DMS79 treated with DMSO at 0.1 percent for 48 hours (cell line): ENCODE data around the gene ZC2HC1B.
"Not testable (repeated sequence)": the region's sequence is repeated elsewhere in the genome, so short reads cannot be mapped to it uniquely, and the experiment has no call there.

Experiments
- DNase-seq: peaks from one replicate; lab custom pipeline; 2025; lab: John Stamatoyannopoulos, UW

ZC2HC1B gene, protein sequence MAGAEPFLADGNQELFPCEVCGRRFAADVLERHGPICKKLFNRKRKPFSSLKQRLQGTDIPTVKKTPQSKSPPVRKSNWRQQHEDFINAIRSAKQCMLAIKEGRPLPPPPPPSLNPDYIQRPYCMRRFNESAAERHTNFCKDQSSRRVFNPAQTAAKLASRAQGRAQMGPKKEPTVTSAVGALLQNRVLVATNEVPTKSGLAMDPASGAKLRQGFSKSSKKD

DNA sequence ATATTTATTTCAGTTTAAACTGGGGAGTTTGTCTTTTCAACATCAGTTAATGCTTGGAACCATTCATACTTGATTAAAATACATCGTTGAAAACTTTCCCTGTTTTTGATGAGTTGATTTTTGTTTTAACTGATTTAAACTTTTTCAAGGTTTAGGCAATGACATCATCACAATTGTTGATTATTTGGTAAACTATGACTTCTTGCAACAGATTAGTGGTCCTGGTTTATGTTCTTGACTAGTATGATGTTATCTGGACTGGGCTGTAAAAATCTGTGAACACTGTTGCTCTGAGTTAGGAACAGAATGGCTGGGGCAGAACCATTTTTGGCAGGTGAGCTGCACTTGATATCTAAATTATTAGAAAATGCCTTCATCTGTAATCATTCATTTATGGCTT, at the start of gene ZC2HC1B:
Gene ZC2HC1B (plus strand): TSS at position 241 of the 400 bp plus-strand sequence. CDS start 66 bp downstream, at position 307.
- DNase-seq: no peak

DNA sequence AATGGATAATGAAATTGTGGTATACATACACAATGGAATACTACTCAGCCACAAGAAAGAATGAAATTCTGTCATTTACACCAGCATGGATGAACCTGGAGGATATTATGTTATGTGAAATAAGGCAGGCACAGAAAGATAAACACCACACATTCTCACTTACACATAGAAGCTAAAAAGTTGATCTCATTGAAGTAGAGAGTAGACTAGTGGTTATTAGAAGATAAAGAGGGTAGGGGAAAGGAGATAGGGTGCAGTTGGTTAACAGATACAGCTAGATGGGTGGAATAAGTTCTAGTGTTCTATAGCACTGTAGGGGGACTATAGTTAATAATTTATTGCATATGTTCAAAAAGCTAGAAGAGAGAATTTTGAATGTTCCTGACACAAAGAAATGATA, 46.7 kb upstream of the ZC2HC1B start:
- no peak for DNase-seq

DNA sequence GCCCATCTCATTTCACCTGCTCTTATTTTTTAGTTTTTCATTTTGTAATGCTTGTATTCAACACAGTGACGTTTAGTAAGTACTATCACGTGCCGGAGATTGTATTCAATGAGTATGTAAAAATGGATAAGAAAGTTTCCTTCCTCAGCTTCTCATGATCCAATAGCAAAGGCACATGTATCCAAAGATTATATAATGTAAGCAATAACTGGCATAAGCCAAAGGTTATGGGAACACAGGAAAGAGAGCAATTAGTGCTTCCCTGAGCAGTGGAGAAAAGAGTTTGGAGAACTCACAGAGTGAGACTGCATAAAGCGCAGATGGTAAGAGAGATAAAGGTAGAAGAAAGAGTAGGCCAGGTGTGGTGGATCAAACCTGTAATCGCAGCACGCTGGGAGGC, 42.9 kb upstream of the ZC2HC1B start:
- DNase-seq: no peak

DNA sequence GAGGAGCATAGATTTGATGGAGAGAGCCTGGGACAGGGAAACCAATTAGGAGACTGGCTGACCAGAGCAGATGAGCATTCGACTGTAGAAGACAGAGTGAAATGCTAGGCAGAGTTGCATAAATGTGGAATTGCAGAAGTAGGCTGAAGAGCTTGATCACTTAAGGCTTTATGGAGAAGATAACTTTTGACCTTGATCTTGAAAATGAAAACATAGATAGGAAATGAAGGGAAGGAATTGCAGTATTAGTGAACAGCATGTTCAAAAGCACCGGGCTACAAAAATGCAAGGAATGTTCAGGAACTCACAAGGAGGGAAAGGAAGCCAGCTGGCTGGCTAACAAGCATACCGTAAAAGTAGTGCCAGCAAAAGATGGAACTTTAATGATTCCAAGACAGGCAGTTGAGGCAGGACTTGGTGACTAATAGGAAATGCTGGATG, 41.7 kb upstream of the ZC2HC1B start:
- DNase-seq: no peak

DNA sequence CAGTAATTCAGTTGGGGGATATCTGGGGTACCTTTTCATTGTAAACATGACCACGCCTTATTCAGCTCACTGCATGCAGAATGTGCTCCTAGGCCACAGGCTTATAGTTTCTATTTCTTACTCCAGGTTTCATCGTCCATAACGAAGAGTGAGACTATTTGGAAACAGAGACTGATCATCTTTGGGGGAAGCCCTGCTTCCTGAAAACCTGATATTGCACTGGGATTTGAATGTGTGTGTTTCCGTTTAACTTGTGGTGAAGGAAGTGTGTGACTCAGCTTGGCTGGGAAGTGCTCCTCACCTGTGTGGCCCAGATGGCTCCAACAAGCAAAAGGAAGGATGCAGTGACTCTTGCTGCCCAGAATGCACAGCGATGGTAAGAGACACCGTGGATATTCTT, 40.7 kb upstream of the ZC2HC1B start:
- no peak for DNase-seq

DNA sequence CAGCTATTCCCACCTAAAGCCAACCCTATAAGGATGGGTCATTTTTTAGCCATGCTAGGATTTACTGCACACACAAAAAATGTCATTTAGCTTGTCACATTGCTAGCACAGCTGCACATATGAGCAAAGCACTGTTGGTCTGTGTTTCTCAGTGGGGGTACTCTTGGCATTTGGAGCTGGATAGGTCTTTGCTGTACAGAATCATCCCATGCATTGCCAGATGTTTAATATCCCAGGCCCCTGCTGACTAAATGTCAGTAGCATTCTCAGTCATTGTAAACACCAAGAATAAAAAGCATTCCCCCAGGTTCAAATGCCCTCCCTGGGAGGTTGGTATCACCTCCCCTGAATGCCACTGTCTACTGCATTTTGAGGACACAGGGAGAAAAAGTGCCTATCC, 35.7 kb upstream of the ZC2HC1B start:
- DNase-seq: no peak

DNA sequence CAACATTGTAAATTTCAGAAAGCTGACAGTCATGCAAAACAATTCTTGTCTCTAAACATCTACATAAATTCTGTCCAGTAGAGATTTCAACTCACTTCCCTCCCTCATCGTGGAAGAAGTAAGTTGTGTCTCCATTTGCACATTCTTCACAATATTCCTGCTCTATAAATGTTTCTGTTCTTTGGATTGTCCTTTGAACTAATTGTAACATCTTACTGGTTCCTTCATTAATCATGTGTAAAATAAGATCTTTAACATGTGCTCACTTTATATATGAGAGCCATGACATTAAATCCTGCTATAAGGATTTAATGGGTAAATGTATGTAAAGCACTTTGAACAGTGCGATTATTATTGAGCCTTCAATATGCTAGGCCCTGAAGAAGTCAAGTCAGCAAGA, 28.1 kb upstream of the ZC2HC1B start:
- DNase-seq: no peak

DNA sequence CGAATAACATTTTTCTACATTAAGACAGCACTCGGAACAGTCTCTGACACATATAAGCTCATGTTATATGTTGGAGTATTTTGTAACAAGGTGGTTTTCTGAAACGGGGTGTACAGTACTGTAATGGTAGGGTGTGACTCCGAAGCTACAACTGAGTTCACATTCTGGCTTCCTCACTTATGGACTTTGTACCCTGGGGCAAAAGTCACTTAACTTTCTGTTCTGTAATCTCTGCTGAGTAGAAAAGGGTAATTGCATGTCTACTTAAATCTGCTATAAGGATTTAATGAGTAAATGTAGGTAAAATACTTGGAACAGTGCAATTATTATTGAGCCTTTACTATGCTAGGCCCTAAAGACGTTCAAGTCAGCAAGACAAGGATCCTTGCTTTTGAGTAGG, 25.9 kb upstream of the ZC2HC1B start:
- DNase-seq: no peak

DNA sequence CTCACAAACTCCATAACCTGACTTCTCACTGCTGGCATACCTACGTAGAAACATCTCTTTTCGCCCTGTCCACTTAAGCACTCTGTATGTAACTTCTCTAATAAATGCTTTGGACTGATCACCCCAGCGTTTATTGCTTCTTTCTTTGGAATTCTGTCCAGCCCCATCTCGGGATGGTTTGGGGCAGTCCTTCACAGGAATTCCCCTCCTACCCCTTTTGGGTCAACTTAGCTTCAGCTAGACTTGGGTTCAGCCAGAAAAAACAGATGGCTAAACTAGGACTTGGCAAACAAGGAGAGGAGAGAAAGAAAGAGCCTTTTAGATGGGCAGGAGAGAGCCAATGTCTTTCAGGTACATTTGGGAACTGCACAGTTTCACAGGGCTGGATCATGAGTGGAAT, 25.1 kb upstream of the ZC2HC1B start:
- DNase-seq: no peak

DNA sequence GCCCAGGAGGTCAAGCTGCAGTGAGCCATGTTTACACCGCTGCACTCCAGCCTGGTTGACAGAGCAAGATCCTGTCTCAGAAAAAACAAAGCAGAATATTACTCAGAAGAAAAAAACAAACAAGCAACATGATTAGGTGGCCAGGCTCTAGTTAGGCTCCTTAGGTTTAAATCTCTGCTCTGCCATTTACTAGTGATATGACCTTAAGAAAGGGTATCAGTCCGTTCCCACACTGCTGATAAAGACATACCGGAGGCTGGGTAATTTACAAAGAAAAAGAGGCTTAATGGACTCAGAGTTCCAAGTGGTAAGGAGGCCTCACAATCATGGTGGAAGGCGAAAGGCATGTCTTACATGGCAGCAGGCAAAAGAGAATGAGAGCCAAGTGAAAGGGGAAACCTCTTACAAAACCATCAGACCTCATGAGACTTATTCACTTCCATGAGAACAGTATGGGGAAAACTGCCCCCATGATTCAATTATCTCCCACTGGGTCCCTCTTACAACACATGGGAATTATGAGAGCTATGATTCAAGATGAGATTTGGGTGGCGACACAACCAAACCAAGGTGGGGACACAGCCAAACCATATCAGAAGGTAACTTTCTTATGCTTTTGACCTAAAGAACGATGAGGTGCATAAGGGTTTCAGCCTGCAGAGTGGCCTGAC, 23.5 kb upstream of the ZC2HC1B start:
- no peak for DNase-seq

DNA sequence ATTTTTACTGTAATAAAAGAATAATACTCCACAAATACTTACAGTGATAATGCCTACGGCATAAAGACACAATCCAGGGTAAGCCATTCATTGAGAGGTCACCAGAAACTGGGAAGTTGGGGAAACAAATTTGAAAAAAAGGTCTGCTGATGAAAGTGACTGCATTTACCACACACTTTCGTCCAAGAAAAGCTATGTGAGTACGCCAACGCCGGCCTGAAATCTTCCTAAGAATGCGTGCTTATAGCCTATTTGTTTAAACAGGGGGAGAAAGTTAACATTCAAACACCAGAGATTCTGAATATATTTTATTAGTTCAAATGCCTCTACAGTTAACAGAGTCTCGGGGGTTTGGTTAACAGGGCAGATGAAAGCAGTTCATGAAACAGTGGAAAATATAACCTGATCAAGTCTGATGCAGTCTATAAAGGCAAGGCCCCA, 21.8 kb upstream of the ZC2HC1B start:
- no peak for DNase-seq

DNA sequence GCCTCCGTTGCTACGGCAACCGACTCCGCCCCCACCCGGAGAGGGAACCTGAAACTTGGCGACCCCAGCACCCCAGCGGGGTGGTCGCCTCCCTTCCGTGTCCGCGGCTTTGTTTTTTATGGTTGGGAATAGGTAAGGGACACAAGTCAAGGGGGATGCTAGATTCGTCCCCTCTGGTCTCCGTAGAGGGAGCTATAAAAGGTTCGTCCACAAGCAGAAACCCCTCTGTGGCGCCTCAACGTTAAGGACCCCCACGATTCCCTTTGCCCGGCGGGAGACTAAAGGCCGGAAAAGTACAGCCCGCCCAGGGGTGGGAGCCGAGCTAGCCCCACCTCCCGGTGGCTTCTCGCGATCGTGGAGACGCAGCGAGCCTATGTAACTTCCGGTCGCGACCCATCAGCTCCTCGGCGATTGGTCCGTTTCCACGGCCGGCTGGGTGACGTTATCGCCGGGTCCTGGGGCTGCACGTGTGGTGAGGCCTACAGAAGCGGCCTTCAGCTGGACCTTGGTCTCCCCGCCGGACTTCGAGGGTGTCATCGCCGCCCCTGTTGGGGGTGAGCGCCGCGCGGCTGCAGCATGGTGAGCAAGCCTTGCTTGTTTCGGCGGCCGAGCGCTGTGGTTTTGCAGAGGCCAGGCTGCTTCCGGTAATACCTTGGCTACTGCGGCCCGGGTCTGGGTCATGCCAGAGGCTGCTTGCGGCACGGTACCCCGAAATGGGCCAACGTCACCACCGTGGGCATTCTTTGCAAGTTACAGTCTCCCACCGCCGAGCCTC, 21.2 kb upstream of the ZC2HC1B start, which contains the start of gene LTV1:
Gene LTV1 (plus strand): TSS at position 437 of the 775 bp plus-strand sequence. CDS start 140 bp downstream, at position 577.
- peak; percentile 94 for DNase-seq

DNA sequence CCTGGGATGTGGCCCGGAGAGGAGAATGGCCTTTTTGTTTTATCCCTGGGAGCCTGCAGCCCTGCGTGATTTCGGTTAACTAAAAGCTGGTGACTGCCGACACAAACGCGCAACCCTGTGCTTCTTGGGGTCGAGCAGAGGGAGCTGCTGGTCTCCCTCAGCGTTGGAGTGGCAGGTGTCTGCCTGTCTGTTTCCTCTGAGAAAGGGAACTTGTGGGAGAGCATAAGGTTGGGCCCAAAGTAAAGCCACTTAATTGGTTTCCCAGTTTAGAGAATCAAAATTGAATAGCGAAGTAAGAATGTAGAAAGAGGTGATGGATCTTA, 20.6 kb upstream of the ZC2HC1B start:
- no peak for DNase-seq

DNA sequence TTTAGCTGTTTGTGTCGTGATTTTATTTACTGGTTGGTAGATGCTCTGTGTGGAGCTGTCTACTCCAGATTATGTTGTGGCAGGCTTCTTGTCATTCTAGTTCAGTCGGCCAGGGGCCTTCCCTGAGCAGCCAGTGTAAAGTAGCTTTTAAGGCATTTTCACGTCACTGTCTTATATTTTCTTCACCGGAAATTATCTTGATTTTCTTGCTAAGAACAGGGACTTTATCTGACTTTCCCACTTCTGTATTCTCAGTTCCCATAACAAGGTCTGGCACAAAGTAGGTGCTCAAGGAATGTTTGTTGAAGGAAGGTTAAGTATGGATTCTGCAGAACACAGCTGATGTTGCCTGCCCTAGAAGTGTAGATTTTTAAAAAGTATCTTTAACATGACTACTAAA, 20.3 kb upstream of the ZC2HC1B start:
- DNase-seq: no peak

DNA sequence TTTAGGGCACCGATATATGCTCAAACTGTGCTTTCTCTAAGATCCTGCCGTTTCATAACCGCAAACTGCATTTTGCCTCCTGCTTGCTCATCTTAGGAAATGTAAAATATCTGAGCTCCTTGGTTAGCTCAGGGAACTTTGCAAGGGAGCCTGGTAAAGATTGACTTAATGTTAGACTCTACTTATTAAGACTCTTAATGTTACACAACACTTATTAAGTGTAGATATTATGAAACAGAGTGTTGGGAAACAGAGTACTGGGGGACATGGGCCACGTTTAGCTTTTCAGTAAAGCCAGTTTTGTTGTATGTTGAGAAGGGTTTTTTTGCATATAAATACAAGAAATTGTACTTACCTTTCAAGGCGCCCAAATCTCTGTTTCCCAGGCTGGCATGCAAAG, 19.2 kb upstream of the ZC2HC1B start:
- no peak for DNase-seq

DNA sequence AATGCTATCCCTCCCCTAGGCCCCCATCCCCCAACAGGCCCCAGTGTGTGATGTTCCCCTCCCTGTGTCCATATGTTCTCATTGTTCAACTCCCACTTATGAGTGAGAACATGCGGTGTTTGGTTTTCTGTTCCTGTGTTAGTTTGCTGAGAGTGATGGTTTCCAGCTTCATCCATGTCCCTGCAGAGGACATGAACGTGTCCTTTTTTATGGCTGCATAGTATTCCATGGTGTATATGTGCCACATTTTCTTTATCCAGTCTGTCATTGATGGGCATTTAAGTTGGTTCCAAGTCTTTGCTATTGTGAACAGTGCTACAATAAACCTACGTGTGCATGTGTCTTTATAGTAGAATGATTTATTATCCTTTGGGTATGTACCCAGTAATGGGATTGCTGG, 12.6 kb upstream of the ZC2HC1B start:
- not testable (repeated sequence) for DNase-seq

DNA sequence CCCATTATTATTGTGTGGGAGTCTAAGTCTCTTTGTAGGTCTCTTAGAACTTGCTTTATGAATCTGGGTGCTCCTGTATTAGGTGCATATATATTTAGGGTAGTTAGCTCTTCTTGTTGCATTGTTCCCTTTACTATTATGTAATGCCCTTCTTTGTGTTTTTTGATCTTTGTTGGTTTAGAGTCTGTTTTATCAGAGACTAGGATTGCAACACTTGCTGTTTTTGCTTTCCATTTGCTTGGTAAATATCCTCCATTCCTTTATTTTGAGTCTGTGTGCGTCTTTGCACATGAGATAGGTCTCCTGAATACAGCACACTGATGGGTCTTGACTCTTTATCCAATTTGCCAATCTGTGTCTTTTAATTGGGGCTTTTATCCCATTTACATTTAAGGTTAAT, 9.2 kb upstream of the ZC2HC1B start:
- DNase-seq: not testable (repeated sequence)

DNA sequence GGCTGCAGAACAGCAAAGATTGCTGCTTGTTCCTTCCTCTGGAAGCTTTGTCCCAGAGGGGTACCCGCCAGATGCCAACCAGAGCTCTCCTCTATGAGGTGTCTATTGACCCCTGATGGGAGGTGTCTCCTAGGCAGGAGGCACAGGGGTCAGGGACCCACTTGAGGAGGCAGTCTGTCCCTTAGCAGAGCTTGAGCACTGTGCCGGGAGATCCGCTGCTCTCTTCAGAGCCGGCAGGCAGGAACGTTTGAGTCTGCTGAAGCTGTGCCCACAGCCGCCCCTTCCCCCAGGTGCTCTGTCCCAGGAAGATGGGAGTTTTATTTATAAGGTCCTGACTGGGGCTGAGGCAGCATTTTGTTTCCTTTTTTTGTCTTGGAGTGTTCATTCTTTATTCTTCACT, 7.5 kb upstream of the ZC2HC1B start:
- DNase-seq: not testable (repeated sequence)

DNA sequence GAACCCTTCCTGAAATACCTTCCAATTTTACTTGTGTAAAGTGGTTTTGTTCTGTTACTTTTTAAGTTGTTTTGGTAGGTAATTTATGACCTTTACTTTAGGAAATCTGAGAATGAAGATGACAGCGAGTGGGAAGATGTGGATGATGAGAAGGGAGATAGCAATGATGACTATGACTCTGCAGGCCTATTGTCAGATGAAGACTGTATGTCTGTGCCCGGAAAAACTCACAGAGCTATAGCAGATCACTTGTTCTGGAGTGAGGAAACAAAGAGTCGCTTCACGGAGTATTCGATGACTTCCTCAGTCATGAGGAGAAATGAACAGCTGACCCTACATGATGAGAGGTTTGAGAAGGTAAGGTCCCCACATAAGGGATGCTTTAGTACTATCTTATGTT, 6.6 kb upstream of the ZC2HC1B start:
- no peak for DNase-seq

DNA sequence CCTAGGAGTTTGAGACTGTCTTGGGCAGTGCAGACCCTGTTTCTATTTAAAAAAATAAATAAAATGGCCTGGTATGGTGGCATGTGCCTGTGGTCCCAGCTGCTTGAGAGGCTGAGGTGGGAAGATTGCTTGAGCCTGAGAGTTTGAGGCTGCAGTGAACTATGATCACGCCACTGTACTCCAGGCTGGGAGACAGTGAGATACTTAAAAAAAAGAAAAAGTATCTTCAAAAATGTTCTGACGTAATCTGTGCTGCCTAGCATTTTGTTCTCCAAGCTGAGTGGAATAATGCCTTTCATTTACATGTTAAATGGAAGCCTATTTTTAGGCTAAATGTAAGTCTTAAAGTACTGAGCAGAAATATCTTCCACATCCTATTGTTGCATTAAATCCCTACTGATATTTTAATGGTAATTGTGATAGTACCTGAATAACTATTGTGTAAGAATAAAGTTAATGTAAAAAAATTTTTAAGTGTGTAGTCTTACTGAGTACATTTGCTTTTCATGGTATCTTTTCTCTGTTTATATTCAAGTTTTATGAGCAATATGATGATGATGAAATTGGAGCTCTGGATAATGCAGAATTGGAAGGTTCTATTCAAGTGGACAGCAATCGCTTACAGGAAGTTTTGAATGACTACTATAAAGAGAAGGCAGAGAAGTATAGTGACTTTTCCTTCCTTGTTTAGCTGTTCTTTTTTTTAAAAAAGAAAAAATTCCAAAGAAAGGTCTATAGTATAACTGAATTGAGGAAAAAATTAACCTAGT, 4.2 kb upstream of the ZC2HC1B start:
- no peak for DNase-seq

DNA sequence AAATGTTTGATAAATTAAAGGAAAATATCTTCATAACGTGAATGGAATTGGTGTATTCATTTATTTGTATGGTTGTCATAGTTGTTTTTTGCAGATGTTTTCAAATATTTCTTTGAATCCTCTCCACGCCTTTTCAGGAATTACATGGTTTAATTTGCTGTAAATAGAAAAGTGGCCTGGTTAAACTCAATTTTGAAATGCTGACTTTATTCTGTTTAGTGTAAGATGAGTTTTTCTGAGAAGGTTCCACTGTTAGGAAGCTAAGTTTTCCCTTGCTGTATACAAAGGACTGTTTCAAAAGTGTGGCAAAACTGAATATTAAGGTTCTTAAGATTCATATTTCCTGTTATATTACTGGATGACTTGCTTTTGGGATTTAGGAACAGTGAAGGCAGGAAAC, 503 bp upstream of the ZC2HC1B start:
- DNase-seq: no peak

DNA sequence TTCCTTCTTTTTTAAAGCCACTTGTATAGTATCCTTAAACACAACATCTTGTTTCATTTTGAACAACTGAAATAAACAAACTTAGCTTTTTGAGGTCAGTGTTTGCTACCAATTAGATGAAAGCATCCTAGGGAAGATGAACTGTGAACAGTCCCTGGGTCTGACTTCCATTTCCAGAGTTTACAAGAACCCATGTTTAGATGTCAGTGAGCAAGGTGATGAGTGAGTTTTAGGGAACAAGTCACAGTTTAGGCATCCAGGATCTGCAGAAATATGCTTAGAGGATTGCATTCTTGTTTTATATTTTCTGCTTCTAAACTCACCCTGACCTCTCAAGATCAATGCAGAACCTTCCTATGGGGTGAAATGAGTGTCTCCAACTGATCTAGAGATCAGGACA, 3.0 kb downstream of the ZC2HC1B start:
- no peak for DNase-seq
